SK-N-SH treated with all-trans-retinoic acid at 6 μM for 48 hours (cell line): ENCODE measurements around the gene LBHD2.

Source experiments
- ATAC-seq: fragments of 200-7000 bp; cut with Tn5 transposase; 3 replicates; pipeline ENCODE4 v1.9.1; 2020; ENCODE audit warnings: mild to moderate bottlenecking, moderate library complexity
- ARNTL ChIP-seq: fragments of 450-650 bp; formaldehyde crosslinking; IDR thresholded peaks from 2 replicates; pipeline ENCODE4 v1.5.0; 2020; ENCODE audit warnings: low read depth, mild to moderate bottlenecking, moderate library complexity, borderline replicate concordance
- BACH2 ChIP-seq: fragments of 250-450 bp; sonication (Bioruptor Pico); IDR thresholded peaks from 2 replicates; pipeline ENCODE4 v1.9.0; 2021; ENCODE audit warnings: mild to moderate bottlenecking, borderline replicate concordance
- CREB5 ChIP-seq: fragments of 250-450 bp; sonication (Bioruptor Pico); IDR thresholded peaks from 2 replicates; pipeline ENCODE4 v1.5.1; 2020; ENCODE audit warnings: low read depth, mild to moderate bottlenecking, moderate library complexity
- CSDC2 ChIP-seq: fragments of 250-450 bp; sonication (Bioruptor Pico); IDR thresholded peaks from 2 replicates; pipeline ENCODE4 v1.5.0; 2020; ENCODE audit warnings: mild to moderate bottlenecking, moderate library complexity
- CSRNP3 ChIP-seq: fragments of 250-450 bp; sonication (Bioruptor Pico); IDR thresholded peaks from 2 replicates; pipeline ENCODE4 v1.5.1; 2021; ENCODE audit warnings: mild to moderate bottlenecking, moderate library complexity
- ESRRG ChIP-seq: fragments of 250-450 bp; sonication (Bioruptor Pico); IDR thresholded peaks from 2 replicates; pipeline ENCODE4 v1.6.1; 2021; ENCODE audit warnings: mild to moderate bottlenecking
- GLIS3 ChIP-seq: fragments of 250-450 bp; sonication (Bioruptor Pico); IDR thresholded peaks from 2 replicates; pipeline ENCODE4 v1.5.0; 2020; ENCODE audit warnings: mild to moderate bottlenecking, moderate library complexity
- ISL1 ChIP-seq: fragments of 250-450 bp; sonication (Bioruptor Pico); IDR thresholded peaks from 2 replicates; pipeline ENCODE4 v2.1.2; 2022; ENCODE audit warnings: mild to moderate bottlenecking, moderate library complexity
- POU6F1 ChIP-seq: fragments of 250-450 bp; sonication (Bioruptor Pico); IDR thresholded peaks from 2 replicates; pipeline ENCODE4 v1.8.0; 2021; ENCODE audit warnings: low read depth, mild to moderate bottlenecking, moderate library complexity, borderline replicate concordance
- PPARA ChIP-seq: fragments of 250-450 bp; sonication (Bioruptor Pico); IDR thresholded peaks from 2 replicates; pipeline ENCODE4 v1.5.0; 2020; ENCODE audit warnings: mild to moderate bottlenecking, borderline replicate concordance
- RARB ChIP-seq: fragments of 250-450 bp; sonication (Bioruptor Pico); IDR thresholded peaks from 2 replicates; pipeline ENCODE4 v1.8.0; 2021; ENCODE audit warnings: mild to moderate bottlenecking, moderate library complexity
- SNAI2 ChIP-seq: fragments of 250-450 bp; sonication (Bioruptor Pico); IDR thresholded peaks from 2 replicates; pipeline ENCODE4 v1.5.0; 2020; ENCODE audit warnings: mild to moderate bottlenecking, moderate library complexity
- TCF4 ChIP-seq: fragments of 250-450 bp; sonication (Bioruptor Pico); IDR thresholded peaks from 2 replicates; pipeline ENCODE4 v1.8.0; 2021; ENCODE audit warnings: mild to moderate bottlenecking, moderate library complexity, borderline replicate concordance
- TSHZ2 ChIP-seq: fragments of 250-450 bp; sonication (Bioruptor Pico); IDR thresholded peaks from 2 replicates; pipeline ENCODE4 v1.5.0; 2020; ENCODE audit warnings: mild to moderate bottlenecking, moderate library complexity
- ZC3H10 ChIP-seq: fragments of 250-450 bp; sonication (Bioruptor Pico); IDR thresholded peaks from 2 replicates; pipeline ENCODE4 v1.5.1; 2021; ENCODE audit warnings: mild to moderate bottlenecking, moderate library complexity
- ZFP3 ChIP-seq: fragments of 250-450 bp; sonication (Bioruptor Pico); IDR thresholded peaks from 2 replicates; pipeline ENCODE4 v1.5.0; 2020; ENCODE audit warnings: mild to moderate bottlenecking, moderate library complexity
- ZNF8 ChIP-seq: fragments of 450-650 bp; formaldehyde crosslinking; IDR thresholded peaks from 2 replicates; pipeline ENCODE4 v1.5.0; 2020; ENCODE audit warnings: mild to moderate bottlenecking, moderate library complexity

Gene LBHD2

GRCh38 chr14:103122947-103123633 lies 39.1 kb downstream of the LBHD2 start, which contains the start of gene TNFAIP2:
TNFAIP2 (plus strand) TSS chr14:103123461; CDS start chr14:103126458, 2,997 bp downstream.
- no peak for TF ChIP-seq CSRNP3
- no peak for ATAC-seq

- TF ChIP-seq RARB, result no peak
- TF ChIP-seq CSRNP3, result no peak
- TF ChIP-seq POU6F1 (CRISPR knock-in tag), result no peak
- TF ChIP-seq ZFP3 (CRISPR knock-in tag), result no peak
- no peak for TF ChIP-seq ESRRG
- no peak for TF ChIP-seq ZC3H10 (CRISPR knock-in tag)
- no peak for TF ChIP-seq CREB5 (CRISPR knock-in tag)
- TF ChIP-seq TCF4 (CRISPR knock-in tag), result no peak
- TF ChIP-seq ARNTL (CRISPR knock-in tag), result no peak
- TF ChIP-seq PPARA (CRISPR knock-in tag), result no peak
- no peak for TF ChIP-seq BACH2 (CRISPR knock-in tag)
- no peak for TF ChIP-seq SNAI2
- no peak for TF ChIP-seq TSHZ2 (CRISPR knock-in tag)
- no peak for TF ChIP-seq ZNF8
- TF ChIP-seq CSDC2 (CRISPR knock-in tag), result no peak
- ATAC-seq, result no peak
Measured at GRCh38 chr14:103123634-103124500, 39.9 kb downstream of the LBHD2 start.

GRCh38 chr14:103124501-103125001 lies 40.5 kb downstream of the LBHD2 start:
- TF ChIP-seq CSDC2 (CRISPR knock-in tag) (no peak), RARB (no peak), ZNF8 (no peak), ISL1 (no peak), CREB5 (CRISPR knock-in tag) (no peak), ZFP3 (CRISPR knock-in tag) (no peak), ESRRG (no peak), GLIS3 (CRISPR knock-in tag) (no peak), TSHZ2 (CRISPR knock-in tag) (no peak), CSRNP3 (no peak), ARNTL (CRISPR knock-in tag) (no peak)
- TF ChIP-seq, all 23 proteins: peak for 0
- no peak for ATAC-seq
